Measurements from ENCODE around the gene NEBL.

DNA sequence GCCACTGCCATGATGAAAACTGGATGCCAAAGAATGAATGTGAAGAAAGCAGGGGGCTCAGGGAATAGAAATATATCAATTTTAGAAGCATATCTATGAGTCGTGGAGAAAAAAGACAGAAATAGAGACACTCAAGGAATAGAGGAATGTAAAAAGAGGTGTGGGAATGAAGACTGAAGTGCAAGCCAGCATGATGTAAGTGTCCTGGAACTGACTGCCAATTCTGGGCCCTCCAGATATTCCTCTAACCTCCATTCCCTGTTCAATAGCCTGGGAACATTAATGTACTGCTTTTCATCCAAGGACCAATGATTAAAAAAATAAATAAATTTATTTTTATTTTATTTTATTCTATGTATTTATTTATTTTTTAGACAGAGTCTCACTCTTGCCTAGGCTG is 40.6 kb downstream of the NEBL start:
- TF ChIP-seq, protein P1, sequence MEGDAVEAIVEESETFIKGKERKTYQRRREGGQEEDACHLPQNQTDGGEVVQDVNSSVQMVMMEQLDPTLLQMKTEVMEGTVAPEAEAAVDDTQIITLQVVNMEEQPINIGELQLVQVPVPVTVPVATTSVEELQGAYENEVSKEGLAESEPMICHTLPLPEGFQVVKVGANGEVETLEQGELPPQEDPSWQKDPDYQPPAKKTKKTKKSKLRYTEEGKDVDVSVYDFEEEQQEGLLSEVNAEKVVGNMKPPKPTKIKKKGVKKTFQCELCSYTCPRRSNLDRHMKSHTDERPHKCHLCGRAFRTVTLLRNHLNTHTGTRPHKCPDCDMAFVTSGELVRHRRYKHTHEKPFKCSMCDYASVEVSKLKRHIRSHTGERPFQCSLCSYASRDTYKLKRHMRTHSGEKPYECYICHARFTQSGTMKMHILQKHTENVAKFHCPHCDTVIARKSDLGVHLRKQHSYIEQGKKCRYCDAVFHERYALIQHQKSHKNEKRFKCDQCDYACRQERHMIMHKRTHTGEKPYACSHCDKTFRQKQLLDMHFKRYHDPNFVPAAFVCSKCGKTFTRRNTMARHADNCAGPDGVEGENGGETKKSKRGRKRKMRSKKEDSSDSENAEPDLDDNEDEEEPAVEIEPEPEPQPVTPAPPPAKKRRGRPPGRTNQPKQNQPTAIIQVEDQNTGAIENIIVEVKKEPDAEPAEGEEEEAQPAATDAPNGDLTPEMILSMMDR (IDR thresholded peaks at IDR 0.05): no peak
- TF ChIP-seq EZH2 (IDR thresholded peaks at IDR 0.05): no peak
